GM13977 (cell line): ENCODE results near the gene TMED1.
A peak's percentile ranks its signal among the peaks of the same experiment; 100 is the strongest.
"Not testable (repeated sequence)": the region's sequence is repeated elsewhere in the genome, so short reads cannot be mapped to it uniquely, and the experiment has no call there.

Source experiments
- DNase-seq: peaks from one replicate; pipeline ENCODE4 v3.0.0; 2012; ENCODE audit warnings: low spot score
- in situ Hi-C: fragments of 300-500 bp; cut with MboI; formaldehyde crosslinking; loops from one replicate; pipeline ENCODE4 v1.12.0; 2022; ENCODE audit warnings: low sequenced_read_pairs, low pct_unique_long_range_greater_than_20kb, mixed read lengths, inconsistent platforms; ENCODE audit not compliant: unreplicated experiment
- TF ChIP-seq, protein P1 (sequence below): IDR thresholded peaks from 2 replicates; pipeline ENCODE4 v1.5.1; 2012; ENCODE audit warnings: mild to moderate bottlenecking, control low read depth; ENCODE audit not compliant: insufficient read depth; ENCODE audit errors: extremely low read depth, missing control alignments

The TMED1 gene

DNA sequence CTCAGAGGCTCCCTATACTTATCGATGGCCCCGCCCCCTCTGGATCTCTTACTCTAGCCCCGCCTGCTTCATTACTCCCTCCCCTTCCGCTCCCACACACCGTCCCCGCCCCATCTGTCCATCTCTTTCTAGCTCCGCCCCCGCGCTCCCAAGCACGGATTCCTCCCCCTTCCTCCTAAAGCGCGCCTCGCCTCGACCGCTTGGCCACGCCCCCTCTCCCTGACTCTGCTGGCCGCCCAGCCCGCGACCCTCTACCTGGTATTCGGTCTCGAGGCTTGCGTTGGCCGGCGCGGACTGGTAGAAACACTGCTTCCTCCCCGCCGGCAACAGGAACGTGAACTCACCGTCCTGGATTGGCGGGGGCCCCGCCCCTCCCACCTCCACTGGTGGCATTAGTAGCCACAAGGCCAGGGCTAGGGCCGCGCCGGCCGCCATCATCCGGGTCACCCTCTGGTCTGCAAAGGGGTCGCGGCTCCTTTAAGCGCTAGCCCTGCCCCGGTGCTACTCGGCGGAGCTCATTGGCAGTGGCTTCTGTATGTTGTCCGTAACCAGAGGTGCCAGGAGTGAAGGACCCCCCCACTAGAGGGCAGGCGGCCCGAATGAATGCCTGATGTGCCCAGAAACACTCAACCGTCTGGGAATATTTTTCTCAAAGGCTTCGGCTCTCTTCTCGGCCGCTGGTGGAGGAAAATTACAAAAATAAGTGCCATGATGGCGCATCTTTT, at the start of gene TMED1:
TMED1 (minus strand) TSS at position 459 of the 725 bp plus-strand sequence; CDS start at position 438, 21 bp downstream.
- TF ChIP-seq, protein P1, sequence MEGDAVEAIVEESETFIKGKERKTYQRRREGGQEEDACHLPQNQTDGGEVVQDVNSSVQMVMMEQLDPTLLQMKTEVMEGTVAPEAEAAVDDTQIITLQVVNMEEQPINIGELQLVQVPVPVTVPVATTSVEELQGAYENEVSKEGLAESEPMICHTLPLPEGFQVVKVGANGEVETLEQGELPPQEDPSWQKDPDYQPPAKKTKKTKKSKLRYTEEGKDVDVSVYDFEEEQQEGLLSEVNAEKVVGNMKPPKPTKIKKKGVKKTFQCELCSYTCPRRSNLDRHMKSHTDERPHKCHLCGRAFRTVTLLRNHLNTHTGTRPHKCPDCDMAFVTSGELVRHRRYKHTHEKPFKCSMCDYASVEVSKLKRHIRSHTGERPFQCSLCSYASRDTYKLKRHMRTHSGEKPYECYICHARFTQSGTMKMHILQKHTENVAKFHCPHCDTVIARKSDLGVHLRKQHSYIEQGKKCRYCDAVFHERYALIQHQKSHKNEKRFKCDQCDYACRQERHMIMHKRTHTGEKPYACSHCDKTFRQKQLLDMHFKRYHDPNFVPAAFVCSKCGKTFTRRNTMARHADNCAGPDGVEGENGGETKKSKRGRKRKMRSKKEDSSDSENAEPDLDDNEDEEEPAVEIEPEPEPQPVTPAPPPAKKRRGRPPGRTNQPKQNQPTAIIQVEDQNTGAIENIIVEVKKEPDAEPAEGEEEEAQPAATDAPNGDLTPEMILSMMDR, result no peak
- peak; percentile 95 for DNase-seq
- in situ Hi-C loops, result no loop called here

GRCh38 chr19:10885201-10886169, 49.5 kb upstream of the TMED1 start:
- DNase-seq, result no peak
- in situ Hi-C loops, result no loop called here

GRCh38 chr19:10884274-10884673, 48.3 kb upstream of the TMED1 start:
- in situ Hi-C loops, result no loop called here
- no peak for DNase-seq
- TF ChIP-seq, protein P1, result no peak

More at GRCh38 chr19:10885201-10886169, 49.5 kb upstream of the TMED1 start:
- TF ChIP-seq, protein P1, result no peak

DNA sequence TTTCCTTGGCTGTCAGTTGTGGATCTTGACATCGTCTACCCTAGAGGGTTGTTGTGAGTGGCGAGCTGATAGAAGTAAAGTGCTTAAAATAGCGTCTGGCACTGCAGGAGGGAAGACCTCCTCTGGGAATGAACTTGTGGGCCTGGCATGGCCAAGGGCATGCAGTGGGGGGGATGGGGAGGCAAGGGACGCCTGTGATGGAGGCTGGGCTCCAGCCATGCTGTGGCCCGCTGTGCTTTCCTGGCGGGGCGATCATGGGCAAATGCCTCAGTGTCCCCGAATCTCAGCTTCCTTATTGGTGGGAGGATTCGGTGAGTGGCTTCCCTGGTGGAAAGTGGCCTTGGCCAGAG, 46.1 kb upstream of the TMED1 start:
- in situ Hi-C loops, result no loop called here
- no peak for DNase-seq
- TF ChIP-seq, protein P1, result no peak

DNA sequence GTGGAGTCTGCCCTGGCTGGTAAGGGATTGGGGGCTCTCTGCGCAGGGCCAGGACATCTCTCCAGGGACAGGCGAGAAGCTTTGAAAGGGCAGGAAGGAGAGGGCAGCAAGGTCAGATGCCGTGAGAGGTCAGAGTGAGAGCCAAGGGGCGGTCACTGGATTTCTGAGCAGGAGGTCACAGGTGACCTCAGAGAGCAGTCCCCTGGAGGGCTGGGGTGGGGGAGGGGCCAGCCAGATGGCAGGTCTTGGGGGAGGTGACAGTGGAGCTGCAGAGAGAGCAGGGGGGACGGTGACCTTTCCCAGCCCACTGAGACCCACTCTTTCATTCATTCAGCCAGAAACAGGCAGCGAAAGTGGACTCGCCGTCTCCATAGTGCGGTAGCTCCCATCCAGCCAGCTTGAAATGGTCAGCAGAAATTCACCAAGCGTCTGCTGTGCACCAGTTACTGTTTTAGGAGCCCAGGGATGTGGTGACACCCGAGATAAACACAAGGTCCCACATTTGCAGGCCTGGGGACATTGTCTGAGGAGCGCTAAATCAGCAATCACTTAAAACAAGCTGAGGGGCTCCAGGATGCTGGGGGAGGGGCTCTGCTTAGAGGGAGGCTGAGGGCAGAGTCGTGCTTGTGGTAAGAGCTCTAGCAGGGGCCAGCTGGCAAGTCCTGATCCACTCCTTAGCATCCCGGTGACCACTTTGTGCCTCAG, 45.5 kb upstream of the TMED1 start:
- no peak for DNase-seq
- in situ Hi-C loops, result no loop called here
- TF ChIP-seq, protein P1, result no peak

- TF ChIP-seq, protein P1, result no peak
- in situ Hi-C loops, result no loop called here
- peak; percentile 18 for DNase-seq
These were observed 42.2 kb upstream of the TMED1 start for GRCh38 chr19:10878253-10878652.

- DNase-seq, in situ Hi-C loops: not testable (repeated sequence)
These were observed 41.6 kb upstream of the TMED1 start for GRCh38 chr19:10877608-10878007.
